ENCODE measurements around the gene PAXX. TPM values are rescaled to one million over a fixed set of nuclear protein-coding genes. Genes with fewer than 3 reads are reported as not detected.

Gene PAXX
- total RNA-seq, 1 experiment from 2014 or later: 64.0 TPM

DNA sequence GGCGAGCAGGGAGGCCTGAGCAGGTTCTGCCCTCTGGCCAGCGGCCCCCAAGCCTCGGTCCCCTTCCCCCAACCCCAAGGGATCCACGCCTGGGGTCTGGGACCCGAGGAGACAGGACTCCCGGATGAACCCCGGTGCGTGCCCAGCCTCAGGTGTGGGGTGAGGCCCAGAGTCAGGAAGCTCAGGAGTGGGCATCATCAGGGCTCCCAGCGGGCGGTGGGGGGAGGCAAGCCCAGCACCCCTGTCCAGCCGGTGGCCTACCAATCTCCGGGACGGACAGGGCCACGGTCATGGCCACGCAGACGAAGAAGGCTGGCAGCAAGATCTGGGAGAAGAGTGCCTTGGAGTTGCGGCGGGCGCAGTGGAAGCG is 21.3 kb downstream of the PAXX start:
- in situ Hi-C loops (cut with HindIII; ENCODE audit: low pct_unique_long_range_greater_than_20kb, low sequenced_read_pairs) (no loop called here), intact Hi-C loops (cut with micrococcal nuclease; ENCODE audit: unreplicated experiment) (no loop called here)
- no TSS peak for BruUV-seq (replicated peaks)
- POLR2A ChIA-PET: no interaction called here
- no peak for DNase-seq (ENCODE audit: low read depth, low spot score)
- CTCF ChIA-PET: no interaction called here
- ATAC-seq: no peak
- Histone ChIP-seq H3K4me3 (ENCODE audit: low read depth in 2 of 2, low read length in 2 of 2) (no peak overlapping the region), H3K27me3 (ENCODE audit: control insufficient read depth, insufficient read depth, low read length) (no peaks in the 10 kb centered on the region), H3K36me3 (ENCODE audit: control insufficient read depth, insufficient read depth, low read length) (no peaks in the 10 kb centered on the region), H3K9me3 (ENCODE audit: control insufficient read depth, insufficient read depth, low read depth, low read length) (no peaks in the 10 kb centered on the region), H3K27ac (ENCODE audit: low read length) (no peak overlapping the region), H3K4me1 (ENCODE audit: control insufficient read depth, insufficient read depth, low read length) (no peaks in the 10 kb centered on the region)
- TF ChIP-seq POLR2AphosphoS5 (IDR thresholded peaks at IDR 0.05; ENCODE audit: low read depth, low read length) (no peak), TCF7L2 (IDR thresholded peaks at IDR 0.05; ENCODE audit: low read depth, low read length) (no peak), SIN3A (IDR thresholded peaks at IDR 0.05; ENCODE audit: borderline replicate concordance, insufficient read depth, low read depth, low read length) (no peak)
- TF ChIP-seq, protein P1, sequence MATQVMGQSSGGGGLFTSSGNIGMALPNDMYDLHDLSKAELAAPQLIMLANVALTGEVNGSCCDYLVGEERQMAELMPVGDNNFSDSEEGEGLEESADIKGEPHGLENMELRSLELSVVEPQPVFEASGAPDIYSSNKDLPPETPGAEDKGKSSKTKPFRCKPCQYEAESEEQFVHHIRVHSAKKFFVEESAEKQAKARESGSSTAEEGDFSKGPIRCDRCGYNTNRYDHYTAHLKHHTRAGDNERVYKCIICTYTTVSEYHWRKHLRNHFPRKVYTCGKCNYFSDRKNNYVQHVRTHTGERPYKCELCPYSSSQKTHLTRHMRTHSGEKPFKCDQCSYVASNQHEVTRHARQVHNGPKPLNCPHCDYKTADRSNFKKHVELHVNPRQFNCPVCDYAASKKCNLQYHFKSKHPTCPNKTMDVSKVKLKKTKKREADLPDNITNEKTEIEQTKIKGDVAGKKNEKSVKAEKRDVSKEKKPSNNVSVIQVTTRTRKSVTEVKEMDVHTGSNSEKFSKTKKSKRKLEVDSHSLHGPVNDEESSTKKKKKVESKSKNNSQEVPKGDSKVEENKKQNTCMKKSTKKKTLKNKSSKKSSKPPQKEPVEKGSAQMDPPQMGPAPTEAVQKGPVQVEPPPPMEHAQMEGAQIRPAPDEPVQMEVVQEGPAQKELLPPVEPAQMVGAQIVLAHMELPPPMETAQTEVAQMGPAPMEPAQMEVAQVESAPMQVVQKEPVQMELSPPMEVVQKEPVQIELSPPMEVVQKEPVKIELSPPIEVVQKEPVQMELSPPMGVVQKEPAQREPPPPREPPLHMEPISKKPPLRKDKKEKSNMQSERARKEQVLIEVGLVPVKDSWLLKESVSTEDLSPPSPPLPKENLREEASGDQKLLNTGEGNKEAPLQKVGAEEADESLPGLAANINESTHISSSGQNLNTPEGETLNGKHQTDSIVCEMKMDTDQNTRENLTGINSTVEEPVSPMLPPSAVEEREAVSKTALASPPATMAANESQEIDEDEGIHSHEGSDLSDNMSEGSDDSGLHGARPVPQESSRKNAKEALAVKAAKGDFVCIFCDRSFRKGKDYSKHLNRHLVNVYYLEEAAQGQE (IDR thresholded peaks at IDR 0.05; ENCODE audit: insufficient read depth in 1 of 2, low read depth in 2 of 2, low read length in 1 of 2): no peak
- TF ChIP-seq, protein P2, sequence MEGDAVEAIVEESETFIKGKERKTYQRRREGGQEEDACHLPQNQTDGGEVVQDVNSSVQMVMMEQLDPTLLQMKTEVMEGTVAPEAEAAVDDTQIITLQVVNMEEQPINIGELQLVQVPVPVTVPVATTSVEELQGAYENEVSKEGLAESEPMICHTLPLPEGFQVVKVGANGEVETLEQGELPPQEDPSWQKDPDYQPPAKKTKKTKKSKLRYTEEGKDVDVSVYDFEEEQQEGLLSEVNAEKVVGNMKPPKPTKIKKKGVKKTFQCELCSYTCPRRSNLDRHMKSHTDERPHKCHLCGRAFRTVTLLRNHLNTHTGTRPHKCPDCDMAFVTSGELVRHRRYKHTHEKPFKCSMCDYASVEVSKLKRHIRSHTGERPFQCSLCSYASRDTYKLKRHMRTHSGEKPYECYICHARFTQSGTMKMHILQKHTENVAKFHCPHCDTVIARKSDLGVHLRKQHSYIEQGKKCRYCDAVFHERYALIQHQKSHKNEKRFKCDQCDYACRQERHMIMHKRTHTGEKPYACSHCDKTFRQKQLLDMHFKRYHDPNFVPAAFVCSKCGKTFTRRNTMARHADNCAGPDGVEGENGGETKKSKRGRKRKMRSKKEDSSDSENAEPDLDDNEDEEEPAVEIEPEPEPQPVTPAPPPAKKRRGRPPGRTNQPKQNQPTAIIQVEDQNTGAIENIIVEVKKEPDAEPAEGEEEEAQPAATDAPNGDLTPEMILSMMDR (IDR thresholded peaks at IDR 0.05): no peak

DNA sequence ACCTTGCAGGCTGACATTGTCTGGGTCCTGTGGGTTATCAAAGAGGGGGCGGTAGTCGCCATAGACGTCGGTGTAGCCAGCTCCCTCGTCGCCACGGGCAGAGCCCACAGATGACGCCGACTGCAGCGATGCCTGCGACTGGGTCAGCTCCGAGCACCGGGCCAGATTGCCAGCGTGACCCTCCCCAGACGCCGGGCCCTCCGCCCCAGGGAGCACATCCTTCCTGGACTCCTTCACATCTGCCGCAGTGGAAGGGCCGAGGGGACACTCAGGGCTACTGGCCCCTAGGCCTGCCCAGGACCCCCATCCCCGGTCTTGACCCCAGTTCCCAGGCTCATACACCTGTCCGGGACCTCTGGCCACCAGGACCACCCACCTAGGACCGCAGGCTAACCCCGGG is 21.9 kb downstream of the PAXX start:
- POLR2A ChIA-PET: no interaction called here
- Histone ChIP-seq H3K27ac (ENCODE audit: low read length) (no peak overlapping the region), H3K27me3 (ENCODE audit: control insufficient read depth, insufficient read depth, low read length) (no peaks in the 10 kb centered on the region), H3K9me3 (ENCODE audit: control insufficient read depth, insufficient read depth, low read depth, low read length) (no peaks in the 10 kb centered on the region), H3K4me3 (ENCODE audit: low read depth in 2 of 2, low read length in 2 of 2) (no peak overlapping the region), H3K4me1 (ENCODE audit: control insufficient read depth, insufficient read depth, low read length) (no peaks in the 10 kb centered on the region), H3K36me3 (ENCODE audit: control insufficient read depth, insufficient read depth, low read length) (no peaks in the 10 kb centered on the region)
- intact Hi-C loops (cut with micrococcal nuclease; ENCODE audit: unreplicated experiment): no loop called here
- BruUV-seq (replicated peaks): no TSS peak
- CTCF ChIA-PET: no interaction called here
- ATAC-seq: no peak
- TF ChIP-seq SIN3A (IDR thresholded peaks at IDR 0.05; ENCODE audit: borderline replicate concordance, insufficient read depth, low read depth, low read length): no peak
- no peak for TF ChIP-seq POLR2AphosphoS5 (IDR thresholded peaks at IDR 0.05; ENCODE audit: low read depth, low read length)
- TF ChIP-seq TCF7L2 (IDR thresholded peaks at IDR 0.05; ENCODE audit: low read depth, low read length): no peak
- TF ChIP-seq, protein P1 (IDR thresholded peaks at IDR 0.05; ENCODE audit: insufficient read depth in 1 of 2, low read depth in 2 of 2, low read length in 1 of 2): no peak
- TF ChIP-seq, protein P2 (IDR thresholded peaks at IDR 0.05): no peak
- in situ Hi-C loops (cut with HindIII; ENCODE audit: low pct_unique_long_range_greater_than_20kb, low sequenced_read_pairs): no loop called here
- no peak for DNase-seq (ENCODE audit: low read depth, low spot score)

Measured in Panc1 (cell line).